IPS-18a (cell line): ENCODE measurements around the gene BHLHE41.

Experiments used
- H3K27ac ChIP-seq: one replicate; pipeline ENCODE4 v1.5.1; 2013; ENCODE audit warnings: low read length
- H3K27me3 ChIP-seq: one replicate; pipeline ENCODE4 v1.6.1; 2013; ENCODE audit warnings: mild to moderate bottlenecking, low read length; ENCODE audit not compliant: control insufficient read depth, insufficient read depth
- H3K36me3 ChIP-seq: one replicate; pipeline ENCODE4 v1.6.1; 2013; ENCODE audit warnings: low read depth, low read length; ENCODE audit not compliant: control insufficient read depth
- H3K4me1 ChIP-seq: one replicate; pipeline ENCODE4 v1.6.1; 2013; ENCODE audit warnings: low read depth, low read length; ENCODE audit not compliant: control insufficient read depth
- H3K4me3 ChIP-seq: one replicate; pipeline ENCODE4 v1.5.1; 2013; ENCODE audit warnings: low read length
- H3K9ac ChIP-seq: one replicate; pipeline ENCODE4 v1.6.1; 2013; ENCODE audit warnings: mild to moderate bottlenecking, low read length, moderate library complexity
- H3K9me3 ChIP-seq: one replicate; pipeline ENCODE4 v1.6.1; 2013; ENCODE audit warnings: low read depth, low read length; ENCODE audit not compliant: control insufficient read depth

Gene BHLHE41

DNA sequence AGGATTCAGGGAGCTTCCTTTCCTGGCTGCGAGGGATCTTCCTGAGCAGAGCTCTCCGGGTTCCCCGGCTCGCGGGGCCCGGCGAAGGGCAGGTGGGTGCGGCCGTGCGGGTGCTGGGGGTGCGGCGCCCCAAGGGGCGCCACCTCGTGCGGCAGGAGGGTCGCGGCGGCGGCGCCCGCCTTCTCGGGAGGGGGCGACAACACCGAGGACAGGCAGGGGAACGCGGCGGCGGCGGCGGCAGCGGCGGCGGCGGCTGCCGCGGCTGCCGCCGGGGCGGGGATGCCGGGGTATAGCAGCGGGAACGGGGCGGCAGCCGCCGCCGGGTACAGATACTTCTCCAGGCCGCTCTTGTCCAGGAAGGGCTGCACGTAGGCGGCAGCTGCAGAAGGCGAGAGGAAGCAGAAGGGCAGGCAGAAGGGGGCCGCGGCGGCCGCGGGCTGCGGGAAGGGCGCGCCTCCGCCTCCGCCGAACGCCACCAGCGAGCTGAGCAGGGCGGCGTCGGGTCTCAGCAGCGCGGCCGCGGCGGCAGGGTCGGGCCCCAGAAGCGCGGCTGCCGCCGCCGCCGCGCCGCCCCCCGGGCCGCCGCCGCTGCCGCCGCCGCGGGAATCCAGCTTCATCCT is 2.7 kb downstream of the BHLHE41 start:
- Histone ChIP-seq H3K27me3 (peaks cover 78% of the 10 kb centered on the region), H3K9ac (no peak overlapping the region), H3K36me3 (no peaks in the 10 kb centered on the region), H3K27ac (no peak overlapping the region), H3K9me3 (no peaks in the 10 kb centered on the region), H3K4me3 (peak overlapping the region; percentile 54), H3K4me1 (peaks cover 34% of the 10 kb centered on the region)

DNA sequence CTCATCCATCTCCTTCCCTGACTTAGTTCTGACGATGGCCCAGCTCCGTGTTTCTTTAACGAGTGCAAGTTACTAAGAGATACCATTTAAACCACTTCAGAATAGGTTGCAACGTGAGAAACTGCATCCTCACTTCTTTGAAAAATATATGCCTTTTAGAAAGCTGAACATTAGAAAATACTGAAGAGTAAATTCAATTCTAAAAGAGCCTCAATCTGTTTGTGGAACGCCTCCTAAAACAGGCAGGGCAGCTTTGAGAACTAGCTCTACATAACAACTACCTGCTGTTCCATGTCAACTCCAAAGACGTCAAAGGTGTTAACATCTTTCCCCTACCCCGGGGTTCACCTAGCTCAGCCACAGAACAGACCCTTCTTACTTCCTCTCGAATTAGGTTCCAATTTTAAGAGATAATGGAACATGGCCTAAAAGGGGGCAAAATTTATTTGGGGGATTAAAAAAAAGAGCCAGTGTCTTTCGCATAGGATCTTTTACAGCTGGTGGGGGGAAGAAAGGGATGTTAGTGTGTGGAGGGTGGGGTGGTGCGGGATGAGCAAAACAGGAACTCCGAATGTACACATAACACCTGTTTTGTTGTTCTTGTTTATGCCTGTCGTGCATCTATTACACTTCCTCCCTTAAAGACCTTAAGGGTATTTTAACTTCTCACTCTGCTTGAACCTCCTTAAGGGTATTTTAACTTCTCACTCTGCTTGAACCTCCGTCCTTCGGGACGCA is 3.3 kb downstream of the BHLHE41 start:
- H3K9me3 ChIP-seq = no peaks in the 10 kb centered on the region
- H3K27ac ChIP-seq = no peak overlapping the region
- H3K27me3 ChIP-seq = peaks cover 78% of the 10 kb centered on the region
- no peak overlapping the region for H3K9ac ChIP-seq
- no peaks in the 10 kb centered on the region for H3K36me3 ChIP-seq
- H3K4me3 ChIP-seq = peak overlapping the region; percentile 54
- peaks cover 35% of the 10 kb centered on the region for H3K4me1 ChIP-seq

DNA sequence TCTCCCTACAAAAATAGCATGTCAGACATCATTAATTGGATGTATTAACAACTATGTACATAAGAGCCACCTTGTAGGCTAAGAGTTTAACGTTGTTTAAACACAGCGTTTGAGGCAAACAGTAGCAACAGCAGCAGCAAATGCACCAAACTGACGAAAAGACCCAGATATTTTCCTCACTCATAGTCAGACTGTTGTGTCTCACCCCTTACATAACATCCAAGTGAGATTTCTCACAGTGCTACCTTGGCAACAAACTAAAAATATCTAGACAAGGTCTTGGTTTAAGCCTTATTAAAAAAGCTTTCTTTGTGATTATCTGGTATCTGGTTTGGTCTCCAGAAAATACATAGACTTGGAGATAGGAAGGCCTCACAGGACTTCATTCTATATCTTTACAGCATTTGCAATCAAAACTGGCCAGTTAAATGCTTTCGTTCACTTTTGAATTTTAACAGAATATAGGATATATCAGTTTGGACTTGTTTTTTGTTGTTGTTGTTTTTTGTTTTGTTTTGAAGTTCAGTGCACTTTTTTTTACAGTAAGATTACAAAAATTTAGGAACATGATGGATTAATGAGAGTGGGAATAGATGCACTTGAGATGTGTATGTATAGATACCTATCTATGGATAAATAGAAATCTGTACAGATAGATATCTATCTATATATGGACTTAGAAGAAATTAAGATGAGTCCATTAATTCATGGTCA is 4.1 kb downstream of the BHLHE41 start:
- H3K27ac ChIP-seq = no peak overlapping the region
- no peaks in the 10 kb centered on the region for H3K9me3 ChIP-seq
- peaks cover 35% of the 10 kb centered on the region for H3K4me1 ChIP-seq
- peak overlapping the region; percentile 54 for H3K4me3 ChIP-seq
- H3K9ac ChIP-seq = no peak overlapping the region
- no peaks in the 10 kb centered on the region for H3K36me3 ChIP-seq
- peaks cover 78% of the 10 kb centered on the region for H3K27me3 ChIP-seq

DNA sequence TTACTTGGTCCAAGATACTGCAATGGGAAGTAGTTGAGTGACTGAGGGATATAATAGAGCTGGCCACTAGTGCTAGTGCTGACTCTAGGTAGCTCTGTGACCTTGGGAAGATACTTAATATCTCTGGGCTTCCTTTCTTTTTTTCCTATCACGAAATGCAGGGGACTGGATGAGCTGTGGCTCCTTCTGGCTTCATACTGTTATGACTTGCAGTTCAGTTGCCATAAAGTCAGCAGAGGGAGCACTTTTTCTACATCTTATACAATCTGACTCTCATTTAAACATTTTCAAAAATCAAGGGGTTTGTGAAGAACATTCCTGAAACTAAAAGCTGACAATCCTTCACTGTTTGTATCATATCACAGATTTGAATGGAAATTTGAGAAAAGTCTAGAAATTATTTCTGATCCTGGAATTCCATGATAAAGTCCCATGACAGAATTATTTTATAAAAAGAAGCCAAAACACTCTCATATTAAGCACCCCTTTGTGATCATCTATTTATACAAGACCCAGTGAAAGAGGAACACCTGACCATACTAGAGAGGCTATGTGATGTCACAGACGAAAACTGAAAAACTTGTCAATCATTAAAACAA is 5.3 kb downstream of the BHLHE41 start:
- H3K27ac ChIP-seq = no peak overlapping the region

DNA sequence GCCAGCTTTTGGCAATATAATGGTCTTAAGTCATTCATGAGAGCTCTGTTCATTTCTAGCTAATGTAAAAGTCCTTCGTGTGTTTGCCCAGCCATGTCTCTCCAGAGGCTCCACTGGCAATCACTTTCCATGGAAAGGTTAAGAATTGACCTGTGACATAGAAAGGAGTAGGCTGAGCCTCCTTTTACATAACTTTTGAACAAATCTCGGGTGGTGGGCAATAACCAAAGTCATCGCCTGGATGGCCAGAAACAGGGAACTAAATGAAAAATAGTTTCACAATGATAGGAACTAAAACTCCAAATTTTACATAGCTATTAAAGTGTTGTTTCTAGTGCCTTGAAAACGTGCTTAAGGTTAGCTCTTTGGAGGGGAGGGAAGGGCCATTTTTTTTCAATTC is 6.5 kb downstream of the BHLHE41 start:
- Histone ChIP-seq H3K9me3 (no peaks in the 10 kb centered on the region), H3K27me3 (peaks cover 71% of the 10 kb centered on the region), H3K4me1 (peaks cover 28% of the 10 kb centered on the region), H3K36me3 (no peaks in the 10 kb centered on the region), H3K9ac (no peak overlapping the region), H3K4me3 (no peak overlapping the region), H3K27ac (no peak overlapping the region)

More for the DNA sequence above, 5.3 kb downstream of the BHLHE41 start:
- no peak overlapping the region for H3K4me3 ChIP-seq
- H3K27me3 ChIP-seq = peaks cover 79% of the 10 kb centered on the region
- no peaks in the 10 kb centered on the region for H3K9me3 ChIP-seq
- peaks cover 33% of the 10 kb centered on the region for H3K4me1 ChIP-seq
- no peaks in the 10 kb centered on the region for H3K36me3 ChIP-seq
- no peak overlapping the region for H3K9ac ChIP-seq

DNA sequence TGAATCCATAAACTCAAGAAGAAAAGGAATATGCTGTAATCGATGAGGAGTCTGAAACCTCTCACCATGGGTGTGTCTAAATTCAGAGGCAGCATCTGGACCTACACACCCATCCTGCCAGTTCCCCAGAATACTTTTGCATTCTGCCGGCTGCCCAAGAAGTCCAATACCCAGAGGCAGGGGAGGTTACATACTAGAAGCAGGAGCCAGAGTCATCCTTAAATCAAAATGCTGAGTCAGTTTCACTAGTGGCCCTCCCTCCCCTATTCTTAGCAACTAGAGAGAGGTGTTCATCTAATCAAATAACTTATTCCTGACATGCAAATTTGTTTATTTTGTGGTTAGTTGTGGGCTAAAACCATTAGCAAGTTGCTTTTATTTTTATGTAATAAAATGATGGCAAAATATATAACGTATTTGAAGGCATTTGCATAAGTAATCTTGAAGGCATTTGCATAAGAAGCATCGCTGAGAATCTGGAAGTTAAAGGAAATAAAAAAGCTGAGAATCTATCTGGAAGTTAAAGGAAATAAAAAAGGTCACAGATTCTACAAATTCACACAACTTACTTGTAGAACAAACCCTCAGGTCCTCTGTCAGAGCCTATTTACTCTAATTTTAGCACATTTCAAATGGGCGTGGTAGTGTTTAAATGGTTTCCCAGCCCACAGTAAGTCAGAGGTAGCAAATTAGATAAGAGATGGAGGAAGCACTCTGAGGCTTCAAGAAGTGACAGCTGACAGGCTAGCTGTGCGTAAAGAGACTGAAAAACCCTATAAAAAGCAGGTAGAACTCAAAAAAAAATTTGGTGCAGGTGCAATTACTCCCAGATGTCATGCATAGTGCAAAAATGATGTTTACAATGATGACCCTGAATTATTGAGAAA is 7.8 kb downstream of the BHLHE41 start:
- H3K9ac ChIP-seq = no peak overlapping the region

DNA sequence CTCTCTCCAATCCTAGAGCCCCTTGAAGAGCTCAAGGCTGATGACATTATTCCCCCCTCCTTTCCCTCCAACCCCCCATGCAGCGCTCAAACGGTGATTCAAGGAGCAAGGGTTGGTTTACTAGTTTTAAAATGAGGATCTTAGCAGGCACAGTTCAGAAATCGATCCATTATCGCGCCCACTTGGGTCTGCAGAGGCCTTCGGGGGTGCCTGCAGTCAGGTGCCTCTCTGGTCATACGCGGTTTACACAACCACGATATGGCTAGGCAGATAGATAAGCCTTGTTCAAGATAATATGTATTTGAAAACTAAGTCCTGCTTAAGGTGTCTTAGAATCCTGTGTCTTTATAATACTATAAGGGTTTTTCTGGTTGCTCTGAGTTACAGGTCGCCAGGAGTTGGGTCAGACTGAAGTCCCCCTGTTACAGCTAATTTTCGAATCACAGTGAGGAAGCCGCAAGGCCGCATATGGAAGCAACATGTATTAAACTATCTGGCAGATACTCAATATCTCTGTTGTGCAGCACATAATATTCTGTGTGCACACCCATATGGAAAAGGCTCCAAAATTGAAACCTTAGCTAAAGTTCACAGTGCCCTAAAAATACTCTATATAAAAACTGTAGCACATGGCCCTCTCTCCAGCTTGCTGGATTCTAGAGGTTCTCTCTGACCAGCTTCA is 10.0 kb downstream of the BHLHE41 start:
- Histone ChIP-seq H3K36me3 (no peaks in the 10 kb centered on the region), H3K4me3 (peak overlapping the region; percentile 63), H3K27ac (no peak overlapping the region), H3K9me3 (no peaks in the 10 kb centered on the region), H3K4me1 (peaks cover 23% of the 10 kb centered on the region), H3K27me3 (peaks cover 54% of the 10 kb centered on the region), H3K9ac (peak overlapping the region; percentile 67)

More for the DNA sequence above, 7.8 kb downstream of the BHLHE41 start:
- Histone ChIP-seq H3K9me3 (no peaks in the 10 kb centered on the region), H3K4me3 (no peak overlapping the region), H3K27me3 (peaks cover 69% of the 10 kb centered on the region), H3K36me3 (no peaks in the 10 kb centered on the region), H3K27ac (no peak overlapping the region), H3K4me1 (peaks cover 35% of the 10 kb centered on the region)

DNA sequence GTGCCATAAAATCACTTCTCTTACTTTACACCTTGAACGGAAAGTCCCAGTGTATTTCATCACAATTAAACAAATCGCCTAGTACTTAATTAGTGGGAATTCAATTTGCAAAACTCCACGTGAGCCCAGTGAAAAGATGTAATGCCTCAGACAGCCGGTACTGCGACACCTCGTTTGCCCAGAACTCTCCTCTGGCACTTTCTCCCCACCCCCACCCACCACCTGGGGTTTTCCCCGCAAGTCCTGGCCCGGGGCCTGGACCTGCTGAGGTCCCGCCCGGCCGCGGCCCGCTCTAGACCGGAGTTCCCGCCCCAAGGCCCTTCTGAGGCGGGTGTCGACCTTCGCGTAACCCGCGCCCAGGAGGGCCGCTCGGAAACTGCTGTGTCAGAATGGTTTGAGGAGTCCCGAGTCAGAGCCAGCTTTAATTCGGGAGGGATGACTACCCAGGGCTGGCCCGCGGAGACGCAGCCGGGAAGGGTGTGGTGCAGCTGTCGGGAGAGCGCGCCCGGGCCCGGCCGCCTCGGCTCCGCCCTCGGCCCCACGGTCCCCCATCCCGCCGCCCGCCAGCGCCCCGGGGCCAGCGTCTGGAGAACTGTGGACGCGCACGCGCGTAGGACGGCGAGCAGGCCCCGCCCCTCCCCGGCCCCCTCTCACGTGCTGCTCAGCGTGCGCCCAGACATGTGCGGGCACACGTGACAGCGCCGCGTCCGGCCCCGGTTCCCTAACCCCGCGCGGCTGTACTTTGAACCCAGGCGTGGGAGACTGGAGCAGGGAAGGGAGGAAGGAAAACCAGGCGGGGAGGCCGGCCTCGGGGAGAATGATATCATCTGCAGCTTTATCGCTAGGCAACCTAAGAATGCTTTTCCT is 10.8 kb downstream of the BHLHE41 start:
- peak overlapping the region; percentile 67 for H3K9ac ChIP-seq
- H3K4me3 ChIP-seq = peak overlapping the region; percentile 63
- no peak overlapping the region for H3K27ac ChIP-seq
- no peaks in the 10 kb centered on the region for H3K36me3 ChIP-seq
- peaks cover 49% of the 10 kb centered on the region for H3K27me3 ChIP-seq
- peaks cover 23% of the 10 kb centered on the region for H3K4me1 ChIP-seq
- H3K9me3 ChIP-seq = no peaks in the 10 kb centered on the region

DNA sequence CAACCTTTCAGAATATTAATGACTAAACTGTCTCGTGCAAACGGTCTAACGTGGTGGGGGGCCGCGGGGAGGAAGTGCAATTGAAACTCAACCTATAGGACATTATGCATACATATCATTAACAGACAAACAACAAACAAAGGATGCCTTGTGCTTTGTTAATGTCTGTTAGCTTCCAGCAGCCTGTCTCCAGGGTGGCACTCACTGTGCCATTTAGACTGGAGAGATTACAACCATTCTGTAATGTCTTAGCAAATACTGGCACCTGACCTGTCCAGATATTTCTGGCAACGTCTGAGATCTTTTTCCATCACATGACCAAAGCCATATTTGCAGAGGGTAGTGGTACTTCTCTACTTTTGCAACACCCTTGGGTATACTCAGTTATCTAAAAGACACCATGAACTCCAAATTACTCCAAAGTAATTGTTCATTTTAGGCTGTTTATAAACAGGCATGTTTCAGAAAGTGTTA is 11.6 kb downstream of the BHLHE41 start:
- Histone ChIP-seq H3K36me3 (no peaks in the 10 kb centered on the region), H3K9ac (peak overlapping the region; percentile 67), H3K4me3 (peak overlapping the region; percentile 63), H3K9me3 (no peaks in the 10 kb centered on the region), H3K27me3 (peaks cover 49% of the 10 kb centered on the region), H3K27ac (no peak overlapping the region), H3K4me1 (peaks cover 26% of the 10 kb centered on the region)

DNA sequence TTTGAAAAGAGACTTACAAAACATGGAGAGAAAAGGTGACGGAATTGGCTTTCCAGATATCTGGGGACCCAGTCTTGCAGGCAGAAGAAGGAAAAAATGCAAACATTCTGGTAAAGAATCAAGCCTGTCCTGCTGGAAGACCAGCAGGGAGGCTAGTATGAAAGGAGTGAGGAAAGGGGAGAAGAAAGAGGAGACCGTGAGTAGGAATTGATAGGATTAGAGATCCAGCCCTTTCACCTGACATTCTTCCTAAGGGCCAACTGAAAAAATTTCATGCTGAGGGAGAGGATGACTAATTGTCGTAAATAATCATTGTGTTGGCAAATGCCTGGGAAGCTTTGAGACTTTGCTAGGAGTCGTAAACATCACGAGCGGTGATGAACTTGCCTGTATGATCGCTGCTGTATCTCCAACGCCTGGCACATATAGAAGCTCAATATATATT is 12.1 kb downstream of the BHLHE41 start:
- H3K27ac ChIP-seq = no peak overlapping the region
- H3K9me3 ChIP-seq = no peaks in the 10 kb centered on the region
- H3K36me3 ChIP-seq = no peaks in the 10 kb centered on the region
- peak overlapping the region; percentile 63 for H3K4me3 ChIP-seq
- peaks cover 26% of the 10 kb centered on the region for H3K4me1 ChIP-seq
- H3K9ac ChIP-seq = peak overlapping the region; percentile 67
- H3K27me3 ChIP-seq = peaks cover 49% of the 10 kb centered on the region
